Fibroblast of lung (primary cell): Measurements from ENCODE around the gene MXRA8. TPM values are rescaled to one million over a fixed set of nuclear protein-coding genes. Genes with fewer than 3 reads are reported as not detected.

Source experiments
- DNase-seq, 2 donors: peaks; one replicate each; pipeline versions ENCODE4 v3.0.0 to v3.0.0-alpha.2; 2010; ENCODE audit warnings: low read depth in 2 of 2
- H2AFZ ChIP-seq: 2 replicates; pipeline ENCODE4 v1.5.1; 2012; ENCODE audit warnings: low read length, control low read depth, inconsistent platforms
- H3K27ac ChIP-seq: 2 replicates; pipeline ENCODE4 v1.5.1; 2011; ENCODE audit warnings: low read length, control low read depth; ENCODE audit not compliant: insufficient read depth
- H3K27me3 ChIP-seq: 2 replicates; pipeline ENCODE4 v1.5.1; 2011; ENCODE audit warnings: mild to moderate bottlenecking, low read length; ENCODE audit not compliant: control insufficient read depth, insufficient read depth
- H3K36me3 ChIP-seq: 2 replicates; pipeline ENCODE4 v1.5.1; 2011; ENCODE audit warnings: low read length; ENCODE audit not compliant: control insufficient read depth, insufficient read depth
- H3K4me1 ChIP-seq: 2 replicates; pipeline ENCODE4 v1.5.1; 2011; ENCODE audit warnings: low read length; ENCODE audit not compliant: control insufficient read depth, insufficient read depth; ENCODE audit errors: extremely low read depth
- H3K4me2 ChIP-seq: 2 replicates; pipeline ENCODE4 v1.5.1; 2011; ENCODE audit warnings: low read length, control low read depth; ENCODE audit not compliant: insufficient read depth; ENCODE audit errors: extremely low read depth
- H3K4me3 ChIP-seq, 4 experiments: fragments of 200-600 bp in 1 of 4; sonication (generic) in 1 of 4; replicated peaks in 1 of 4; 2 replicates each; pipeline ENCODE4 v1.5.1; 2011 to 2016; ENCODE audit warnings: low read length in 4 of 4, low read depth in 3 of 4, mild to moderate bottlenecking in 3 of 4, control low read depth in 2 of 4, inconsistent platforms in 1 of 4, mixed read lengths in 1 of 4; ENCODE audit not compliant: insufficient read depth in 1 of 4; ENCODE audit errors: control extremely low read depth in 1 of 4
- H3K79me2 ChIP-seq: 2 replicates; pipeline ENCODE4 v1.5.1; 2012; ENCODE audit warnings: mild to moderate bottlenecking, low read length, inconsistent platforms; ENCODE audit not compliant: control insufficient read depth, insufficient read depth
- H3K9ac ChIP-seq: 2 replicates; pipeline ENCODE4 v1.5.1; 2011; ENCODE audit warnings: mild to moderate bottlenecking, low read length, control low read depth; ENCODE audit not compliant: insufficient read depth
- H3K9me3 ChIP-seq: 2 replicates; pipeline ENCODE4 v1.5.1; 2012; ENCODE audit warnings: low read depth, low read length; ENCODE audit not compliant: control insufficient read depth, insufficient read depth
- H4K20me1 ChIP-seq: 2 replicates; pipeline ENCODE4 v1.5.1; 2011; ENCODE audit warnings: low read length; ENCODE audit not compliant: control insufficient read depth, insufficient read depth; ENCODE audit errors: extremely low read depth
- EZH2 ChIP-seq: IDR thresholded peaks from 2 replicates; pipeline ENCODE4 v1.5.1; 2012; ENCODE audit warnings: low read length, control low read depth, mild to moderate bottlenecking; ENCODE audit errors: missing control alignments
- polyA plus RNA-seq, 2 donors: library from polyadenylated mRNA; depleted of rRNA in 1 of 2; stranded (reverse) in 1 of 2; unstranded in 1 of 2; fragments of >200 nt; gene quantifications; 2 replicates each; pipeline ENCODE4 v1.2.1, GENCODE V29; 2011 to 2012; ENCODE audit warnings: missing spikeins in 1 of 2
- total RNA-seq: library from RNA; depleted of rRNA; stranded (reverse); fragments of >200 nt; gene quantifications from 2 replicates; pipeline ENCODE4 v1.2.1, GENCODE V29; 2014
- TF ChIP-seq, protein P1 (sequence below), 2 donors: IDR thresholded peaks in 1 of 2; conservative IDR thresholded peaks in 1 of 2; 1 replicate in 1 of 2; 2 replicates in 1 of 2; pipeline ENCODE4 v1.5.1; 2011 to 2012; ENCODE audit warnings: low read length in 2 of 2, control low read depth in 1 of 2, inconsistent platforms in 1 of 2, low read depth in 1 of 2, mild to moderate bottlenecking in 1 of 2

MXRA8 gene
- total and polyA plus RNA-seq, 2 donors (not counting 1 experiment from before 2014, with no cell fraction given), result 205 to 397 TPM

- Histone ChIP-seq H3K4me1 (peaks cover 19% of the 10 kb centered on the region), H3K36me3 (peaks cover 11% of the 10 kb centered on the region), H3K9ac (peak within 1 kb of the TSS; percentile 96), H3K27me3 (no peaks in the 10 kb centered on the region), H4K20me1 (no peaks in the 10 kb centered on the region), H3K79me2 (peaks cover 55% of the 10 kb centered on the region), H2AFZ (peak within 1 kb of the TSS; percentile 53), H3K27ac (peak within 1 kb of the TSS; percentile 92), H3K4me3 (peak within 1 kb of the TSS; percentile 68 to 86 (median 84)), H3K9me3 (no peaks in the 10 kb centered on the region), H3K4me2 (peak within 1 kb of the TSS; percentile 92)
- DNase-seq, result peak; percentile 78 to 89
- TF ChIP-seq, protein P1, sequence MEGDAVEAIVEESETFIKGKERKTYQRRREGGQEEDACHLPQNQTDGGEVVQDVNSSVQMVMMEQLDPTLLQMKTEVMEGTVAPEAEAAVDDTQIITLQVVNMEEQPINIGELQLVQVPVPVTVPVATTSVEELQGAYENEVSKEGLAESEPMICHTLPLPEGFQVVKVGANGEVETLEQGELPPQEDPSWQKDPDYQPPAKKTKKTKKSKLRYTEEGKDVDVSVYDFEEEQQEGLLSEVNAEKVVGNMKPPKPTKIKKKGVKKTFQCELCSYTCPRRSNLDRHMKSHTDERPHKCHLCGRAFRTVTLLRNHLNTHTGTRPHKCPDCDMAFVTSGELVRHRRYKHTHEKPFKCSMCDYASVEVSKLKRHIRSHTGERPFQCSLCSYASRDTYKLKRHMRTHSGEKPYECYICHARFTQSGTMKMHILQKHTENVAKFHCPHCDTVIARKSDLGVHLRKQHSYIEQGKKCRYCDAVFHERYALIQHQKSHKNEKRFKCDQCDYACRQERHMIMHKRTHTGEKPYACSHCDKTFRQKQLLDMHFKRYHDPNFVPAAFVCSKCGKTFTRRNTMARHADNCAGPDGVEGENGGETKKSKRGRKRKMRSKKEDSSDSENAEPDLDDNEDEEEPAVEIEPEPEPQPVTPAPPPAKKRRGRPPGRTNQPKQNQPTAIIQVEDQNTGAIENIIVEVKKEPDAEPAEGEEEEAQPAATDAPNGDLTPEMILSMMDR (conservative IDR thresholded peaks at IDR 0.05 in 1 of 2, IDR thresholded peaks at IDR 0.05 in 1 of 2; ENCODE audit: low read depth in 1 of 2, low read length in 2 of 2), result no peak
- TF ChIP-seq EZH2, result no peak
Observed at GRCh38 chr1:1324524-1325287, 33.6 kb downstream of the MXRA8 start, which contains the start of the genes CPTP and INTS11. Gene CPTP, plus strand, starts transcription at chr1:1324802. Its CDS starts 2,109 bp downstream, at chr1:1326911. Gene INTS11, minus strand, starts transcription at chr1:1324660. Its CDS starts 52 bp downstream, at chr1:1324608.

DNA sequence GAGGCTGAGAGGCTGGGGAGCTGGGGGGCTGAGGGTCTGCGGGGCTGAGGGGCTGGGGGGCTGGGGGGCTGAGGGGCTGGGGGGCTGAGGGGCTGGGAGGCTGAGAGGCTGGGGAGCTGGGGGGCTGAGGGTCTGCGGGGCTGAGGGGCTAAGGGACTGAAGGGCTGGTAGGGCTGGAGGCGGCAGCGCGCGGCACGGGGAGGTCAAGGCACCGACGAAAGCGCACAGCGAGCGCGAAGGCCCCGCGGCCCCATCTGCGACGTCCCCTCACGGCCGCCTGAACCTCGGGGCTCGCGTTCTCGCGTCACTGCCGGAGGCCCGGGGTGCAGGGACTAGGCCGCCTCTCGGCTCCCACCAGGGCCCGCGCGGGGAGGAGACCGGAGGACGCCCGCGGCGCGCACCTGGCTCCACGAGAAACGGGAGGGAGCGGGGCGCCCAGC lies 34.3 kb downstream of the MXRA8 start:
- DNase-seq, result no peak
- Histone ChIP-seq H3K4me2 (peak overlapping the region; percentile 35), H4K20me1 (no peaks in the 10 kb centered on the region)

GRCh38 chr1:1322952-1323351 lies 35.4 kb downstream of the MXRA8 start:
- no peak overlapping the region for H2AFZ ChIP-seq
- H3K79me2 ChIP-seq, result peaks cover 64% of the 10 kb centered on the region
- no peak for DNase-seq
- H3K27ac ChIP-seq, result no peak overlapping the region
- H3K4me2 ChIP-seq, result peak overlapping the region; percentile 59
- H4K20me1 ChIP-seq, result no peaks in the 10 kb centered on the region
- no peak overlapping the region for H3K9ac ChIP-seq
- H3K4me1 ChIP-seq, result peaks cover 26% of the 10 kb centered on the region
- peaks cover 17% of the 10 kb centered on the region for H3K36me3 ChIP-seq
- no peaks in the 10 kb centered on the region for H3K27me3 ChIP-seq
- no peaks in the 10 kb centered on the region for H3K9me3 ChIP-seq
- H3K4me3 ChIP-seq, result peak overlapping the region in 1 of 4 experiments; percentile 32
- TF ChIP-seq, protein P1 (conservative IDR thresholded peaks at IDR 0.05 in 1 of 2, IDR thresholded peaks at IDR 0.05 in 1 of 2; ENCODE audit: low read depth in 1 of 2, low read length in 2 of 2), result no peak
- no peak for TF ChIP-seq EZH2

More for the DNA sequence above, 34.3 kb downstream of the MXRA8 start:
- Histone ChIP-seq H3K4me3 (peak overlapping the region; percentile 53 to 85 (median 84)), H3K27me3 (no peaks in the 10 kb centered on the region), H3K79me2 (peaks cover 61% of the 10 kb centered on the region), H3K36me3 (peaks cover 15% of the 10 kb centered on the region), H3K27ac (peak overlapping the region; percentile 92), H3K9me3 (no peaks in the 10 kb centered on the region), H3K9ac (peak overlapping the region; percentile 96), H3K4me1 (peaks cover 19% of the 10 kb centered on the region), H2AFZ (no peak overlapping the region)
- no peak for TF ChIP-seq EZH2
- TF ChIP-seq, protein P1 (conservative IDR thresholded peaks at IDR 0.05 in 1 of 2, IDR thresholded peaks at IDR 0.05 in 1 of 2; ENCODE audit: low read depth in 1 of 2, low read length in 2 of 2), result no peak
